Parietal lobe (tissue), 2 donors: ENCODE data around the gene TDRD1. TPM values are rescaled to one million over a fixed set of nuclear protein-coding genes. Genes with fewer than 3 reads are reported as not detected.

Experiments used
- small RNA-seq: library from RNA; depleted of rRNA; stranded (forward); fragments of <200 nt; gene quantifications from one replicate; pipeline ENCODE3, GENCODE V24; 2014; ENCODE audit warnings: low replicate concordance
- total RNA-seq: library from RNA; depleted of rRNA; stranded (reverse); fragments of >200 nt; gene quantifications from one replicate; pipeline ENCODE4 v1.2.3, GENCODE V29; 2014

Gene TDRD1
- total RNA-seq = under 0.01 TPM

GRCh38 chr10:114179148-114179547 is at the start of gene TDRD1:
Gene TDRD1 (plus strand): TSS chr10:114179353. CDS start chr10:114187832, 8,479 bp downstream.

DNA sequence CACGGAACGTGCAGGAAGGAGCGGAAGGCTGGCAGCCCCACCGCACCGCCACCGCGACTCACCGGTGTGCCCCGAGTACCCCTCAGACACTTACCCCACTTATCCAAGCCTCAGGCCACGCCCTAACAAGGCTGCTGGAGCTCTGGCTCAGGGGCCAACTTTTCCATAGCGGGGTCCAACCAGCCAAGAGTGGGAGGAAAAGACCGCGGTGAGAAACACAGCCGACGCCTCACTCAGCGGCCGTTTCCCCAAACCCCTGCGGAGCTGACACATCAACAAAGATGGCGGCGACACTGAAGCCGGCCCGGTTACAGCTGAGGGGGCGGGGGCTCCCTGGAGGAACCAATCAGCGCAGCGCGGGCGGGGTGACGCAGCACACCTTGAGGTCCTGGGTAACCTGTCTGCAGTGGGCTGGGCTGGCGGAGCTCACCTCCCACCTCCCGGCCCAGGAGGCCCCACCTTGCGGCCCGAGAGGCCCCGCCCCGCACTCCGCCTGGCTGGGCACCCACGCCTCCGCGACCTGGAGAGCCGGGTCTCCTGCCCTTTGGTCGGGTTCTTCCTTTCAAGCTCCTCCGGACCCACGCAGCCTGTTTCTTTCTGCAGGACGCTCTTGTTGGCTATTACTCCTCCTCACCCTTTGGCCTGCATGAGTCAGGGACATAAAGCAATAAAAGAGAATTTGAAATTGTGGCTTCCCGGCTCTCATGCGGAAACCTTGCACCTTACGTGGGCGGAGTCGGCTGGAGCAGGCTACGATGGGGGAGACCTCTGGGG is 5.0 kb upstream of the TDRD1 start, which contains the start of gene CCDC186:
TSS of gene CCDC186 (minus strand) at position 283 of the 774 bp plus-strand sequence. CDS start 10,935 bp downstream, outside the sequence.

GRCh38 chr10:114239117-114239993 is 60.2 kb downstream of the TDRD1 start, which contains the start of gene VWA2:
Gene VWA2 (plus strand): TSS chr10:114239254. CDS start chr10:114248714, 9,460 bp downstream.

Small RNA genes lying within 50 kb of the gene (small RNA-seq; reads per million reads assigned to genes)
- gene RF02277 = not detected

Other genes starting within 250 kb of the TDRD1 start
- gene ADRB1, start 135.5 kb upstream of the TDRD1 start, total RNA-seq = 2.5 TPM
- 69.5 TPM for gene CCDC186, start 5.2 kb upstream of the TDRD1 start, total RNA-seq
- 2.8 TPM for gene VWA2, start 59.9 kb downstream of the TDRD1 start, total RNA-seq
- 6.3 TPM for gene AFAP1L2, start 225.1 kb downstream of the TDRD1 start, total RNA-seq